Measurements from ENCODE around the gene COP1. TPM values are rescaled to one million over a fixed set of nuclear protein-coding genes. Genes with fewer than 3 reads are reported as not detected.

COP1 gene
- total RNA-seq, 2 experiments from 2014 or later = 41.9 to 47.2 TPM

GRCh38 chr1:176188604-176189003 is 18.5 kb downstream of the COP1 start:
- peaks cover 31% of the 10 kb centered on the region for H3K4me1 Mint-ChIP-seq
- H3K36me3 Mint-ChIP-seq (ENCODE audit: low read depth) = peaks cover 29% of the 10 kb centered on the region
- DNase-seq = no peak
- H3K9me3 Mint-ChIP-seq = peaks cover 12% of the 10 kb centered on the region
- H3K27ac Mint-ChIP-seq = no peak overlapping the region
- POLR2A ChIA-PET = no interaction called here
- no peak overlapping the region for H3K4me3 Mint-ChIP-seq
- H3K27me3 Mint-ChIP-seq = no peaks in the 10 kb centered on the region
- CTCF ChIA-PET = no interaction called here

GRCh38 chr1:176187001-176187400 is 20.1 kb downstream of the COP1 start:
- Mint-ChIP-seq H3K9me3 (peaks cover 8% of the 10 kb centered on the region), H3K27me3 (no peaks in the 10 kb centered on the region), H3K27ac (no peak overlapping the region), H3K4me3 (no peak overlapping the region), H3K4me1 (peaks cover 21% of the 10 kb centered on the region), H3K36me3 (ENCODE audit: low read depth) (peaks cover 28% of the 10 kb centered on the region)
- POLR2A ChIA-PET = no interaction called here
- no peak for DNase-seq
- CTCF ChIA-PET = no interaction called here

GRCh38 chr1:176183618-176184017 is 23.5 kb downstream of the COP1 start:
- no peak overlapping the region for H3K27ac Mint-ChIP-seq
- peaks cover 25% of the 10 kb centered on the region for H3K36me3 Mint-ChIP-seq (ENCODE audit: low read depth)
- no peak for DNase-seq
- H3K9me3 Mint-ChIP-seq = no peaks in the 10 kb centered on the region
- H3K27me3 Mint-ChIP-seq = no peaks in the 10 kb centered on the region
- ChIA-PET POLR2A (no interaction called here), CTCF (no interaction called here)
- peaks cover 15% of the 10 kb centered on the region for H3K4me1 Mint-ChIP-seq
- no peak overlapping the region for H3K4me3 Mint-ChIP-seq

GRCh38 chr1:176178316-176178715 is 28.8 kb downstream of the COP1 start:
- Mint-ChIP-seq H3K27me3 (no peaks in the 10 kb centered on the region), H3K36me3 (ENCODE audit: low read depth) (peaks cover 48% of the 10 kb centered on the region), H3K4me3 (no peak overlapping the region), H3K27ac (peak overlapping the region; percentile 54), H3K9me3 (peaks cover 2% of the 10 kb centered on the region), H3K4me1 (peaks cover 31% of the 10 kb centered on the region)
- DNase-seq = no peak
- POLR2A ChIA-PET = no interaction called here
- CTCF ChIA-PET = interaction anchor here (0.7 kb wide), 1 partner anchor 25 kb away, joined by 3 read pairs; no protein-coding TSS in a partner anchor

- Mint-ChIP-seq H3K27me3 (no peaks in the 10 kb centered on the region), H3K27ac (peak overlapping the region; percentile 27), H3K9me3 (peaks cover 2% of the 10 kb centered on the region), H3K4me1 (peaks cover 31% of the 10 kb centered on the region), H3K4me3 (no peak overlapping the region), H3K36me3 (ENCODE audit: low read depth) (peaks cover 49% of the 10 kb centered on the region)
- POLR2A ChIA-PET = no interaction called here
- CTCF ChIA-PET = interaction anchor here (0.7 kb wide), 1 partner anchor 25 kb away, joined by 3 read pairs; no protein-coding TSS in a partner anchor
- no peak for DNase-seq
Measured at GRCh38 chr1:176177764-176178163, 29.3 kb downstream of the COP1 start.

- Mint-ChIP-seq H3K27ac (no peak overlapping the region), H3K4me3 (no peak overlapping the region), H3K27me3 (no peaks in the 10 kb centered on the region), H3K9me3 (peaks cover 7% of the 10 kb centered on the region), H3K36me3 (ENCODE audit: low read depth) (peaks cover 60% of the 10 kb centered on the region), H3K4me1 (peaks cover 26% of the 10 kb centered on the region)
- DNase-seq = no peak
- CTCF ChIA-PET = no interaction called here
- POLR2A ChIA-PET = no interaction called here
Measured at GRCh38 chr1:176174108-176174507, 33.0 kb downstream of the COP1 start.

- H3K4me1 Mint-ChIP-seq = peaks cover 16% of the 10 kb centered on the region
- no peak for DNase-seq
- no peak overlapping the region for H3K4me3 Mint-ChIP-seq
- peaks cover 7% of the 10 kb centered on the region for H3K9me3 Mint-ChIP-seq
- CTCF ChIA-PET = interaction anchor here (0.9 kb wide), 1 partner anchor 20 kb away, joined by 3 read pairs; no protein-coding TSS in a partner anchor
- H3K27me3 Mint-ChIP-seq = no peaks in the 10 kb centered on the region
- H3K27ac Mint-ChIP-seq = no peak overlapping the region
- H3K36me3 Mint-ChIP-seq (ENCODE audit: low read depth) = peaks cover 57% of the 10 kb centered on the region
- POLR2A ChIA-PET = no interaction called here
Measured at GRCh38 chr1:176172215-176172614, 34.9 kb downstream of the COP1 start.

GRCh38 chr1:176167210-176167609 is 39.9 kb downstream of the COP1 start:
- ChIA-PET POLR2A (no interaction called here), CTCF (interaction anchor here (1.4 kb wide), 1 partner anchor 18 kb away, joined by 4 read pairs; no protein-coding TSS in a partner anchor)
- Mint-ChIP-seq H3K4me3 (no peak overlapping the region), H3K27ac (no peak overlapping the region), H3K4me1 (peaks cover 9% of the 10 kb centered on the region), H3K27me3 (no peaks in the 10 kb centered on the region), H3K9me3 (peaks cover 9% of the 10 kb centered on the region), H3K36me3 (ENCODE audit: low read depth) (peaks cover 56% of the 10 kb centered on the region)
- DNase-seq = no peak

- Mint-ChIP-seq H3K9me3 (peaks cover 6% of the 10 kb centered on the region), H3K4me3 (no peak overlapping the region), H3K27ac (no peak overlapping the region), H3K4me1 (peaks cover 11% of the 10 kb centered on the region), H3K27me3 (no peaks in the 10 kb centered on the region), H3K36me3 (ENCODE audit: low read depth) (peaks cover 59% of the 10 kb centered on the region)
- POLR2A ChIA-PET = no interaction called here
- DNase-seq = no peak
- CTCF ChIA-PET = no interaction called here
Measured at GRCh38 chr1:176165573-176165972, 41.5 kb downstream of the COP1 start.

GRCh38 chr1:176164014-176164678 is 42.9 kb downstream of the COP1 start:
- no peaks in the 10 kb centered on the region for H3K27me3 Mint-ChIP-seq
- peaks cover 22% of the 10 kb centered on the region for H3K4me1 Mint-ChIP-seq
- no peak for DNase-seq
- POLR2A ChIA-PET = no interaction called here
- H3K36me3 Mint-ChIP-seq (ENCODE audit: low read depth) = peaks cover 63% of the 10 kb centered on the region
- H3K27ac Mint-ChIP-seq = no peak overlapping the region
- no peak overlapping the region for H3K4me3 Mint-ChIP-seq
- H3K9me3 Mint-ChIP-seq = peaks cover 7% of the 10 kb centered on the region
- CTCF ChIA-PET = no interaction called here

GRCh38 chr1:176159993-176160392 is 47.1 kb downstream of the COP1 start:
- H3K9me3 Mint-ChIP-seq = peaks cover 25% of the 10 kb centered on the region

GRCh38 chr1:176157995-176158394 is 49.1 kb downstream of the COP1 start:
- H3K9me3 Mint-ChIP-seq = peaks cover 25% of the 10 kb centered on the region
- peaks cover 12% of the 10 kb centered on the region for H3K4me1 Mint-ChIP-seq
- H3K27ac Mint-ChIP-seq = no peak overlapping the region
- no peaks in the 10 kb centered on the region for H3K27me3 Mint-ChIP-seq
- ChIA-PET CTCF (no interaction called here), POLR2A (no interaction called here)
- DNase-seq = no peak
- no peak overlapping the region for H3K4me3 Mint-ChIP-seq
- peaks cover 87% of the 10 kb centered on the region for H3K36me3 Mint-ChIP-seq (ENCODE audit: low read depth)

More at GRCh38 chr1:176159993-176160392, 47.1 kb downstream of the COP1 start:
- Mint-ChIP-seq H3K27ac (peak overlapping the region; percentile 33), H3K4me3 (no peak overlapping the region), H3K4me1 (peaks cover 15% of the 10 kb centered on the region), H3K36me3 (ENCODE audit: low read depth) (peaks cover 84% of the 10 kb centered on the region), H3K27me3 (no peaks in the 10 kb centered on the region)
- ChIA-PET POLR2A (no interaction called here), CTCF (no interaction called here)
- DNase-seq = no peak

- Mint-ChIP-seq H3K27me3 (no peaks in the 10 kb centered on the region), H3K36me3 (ENCODE audit: low read depth) (peaks cover 65% of the 10 kb centered on the region), H3K9me3 (peaks cover 6% of the 10 kb centered on the region), H3K27ac (no peak overlapping the region), H3K4me1 (peaks cover 3% of the 10 kb centered on the region), H3K4me3 (no peak overlapping the region)
- ChIA-PET POLR2A (no interaction called here), CTCF (no interaction called here)
- DNase-seq = no peak
Measured at GRCh38 chr1:176149939-176150807, 56.9 kb downstream of the COP1 start.
